HG03064 (cell line): ENCODE measurements around the gene SLC37A4.
"Not testable (repeated sequence)": the region's sequence is repeated elsewhere in the genome, so short reads cannot be mapped to it uniquely, and the experiment has no call there.

Experiments used
- ATAC-seq: cut with Tn5 transposase; IDR thresholded peaks from one replicate; pipeline ENCODE4 v1.9.1; 2021; ENCODE audit warnings: low read depth; ENCODE audit not compliant: unreplicated experiment

SLC37A4 gene

GRCh38 chr11:119018074-119018938, 12.4 kb downstream of the SLC37A4 start, which contains the start of the genes RPS25 and TRAPPC4:
TSS of gene RPS25 (minus strand) at chr11:119018343. CDS start at chr11:119018284, 59 bp downstream.
TSS of gene TRAPPC4 (plus strand) at chr11:119018766. CDS start at chr11:119018796, 30 bp downstream.
- ATAC-seq, result peak; percentile 81

- ATAC-seq, result not testable (repeated sequence)
These were observed 13.3 kb downstream of the SLC37A4 start for GRCh38 chr11:119017377-119017776.

GRCh38 chr11:119016216-119017009, 14.3 kb downstream of the SLC37A4 start:
- no peak for ATAC-seq

GRCh38 chr11:119015054-119015611, 15.5 kb downstream of the SLC37A4 start:
- ATAC-seq, result no peak

GRCh38 chr11:119014209-119014924, 16.3 kb downstream of the SLC37A4 start:
- ATAC-seq, result no peak

- no peak for ATAC-seq
These were observed 18.0 kb downstream of the SLC37A4 start for GRCh38 chr11:119012629-119013170.

- ATAC-seq, result no peak
These were observed 19.1 kb downstream of the SLC37A4 start for GRCh38 chr11:119011476-119012053.

- ATAC-seq, result no peak
These were observed 24.0 kb downstream of the SLC37A4 start for GRCh38 chr11:119006656-119007055.

GRCh38 chr11:119000906-119001305, 29.8 kb downstream of the SLC37A4 start:
- ATAC-seq, result no peak

- no peak for ATAC-seq
These were observed 31.9 kb downstream of the SLC37A4 start for GRCh38 chr11:118998822-118999221.

GRCh38 chr11:118998388-118998717, 32.3 kb downstream of the SLC37A4 start:
- no peak for ATAC-seq

GRCh38 chr11:118997627-118998387, 32.9 kb downstream of the SLC37A4 start, which contains the start of gene CENATAC:
TSS of gene CENATAC (plus strand) at chr11:118998138. CDS start at chr11:118998198, 60 bp downstream.
- ATAC-seq, result peak; percentile 78

- peak; percentile 17 for ATAC-seq
These were observed 33.6 kb downstream of the SLC37A4 start for GRCh38 chr11:118996926-118997626.

GRCh38 chr11:118991486-118992038, 39.1 kb downstream of the SLC37A4 start:
- ATAC-seq, result not testable (repeated sequence)

GRCh38 chr11:118988280-118988679, 42.4 kb downstream of the SLC37A4 start:
- no peak for ATAC-seq

GRCh38 chr11:118984825-118985224, 45.9 kb downstream of the SLC37A4 start:
- ATAC-seq, result no peak

GRCh38 chr11:118984337-118984736, 46.3 kb downstream of the SLC37A4 start:
- ATAC-seq, result not testable (repeated sequence)
